Tibial nerve (tissue), 4 donors: ENCODE results near the gene LTB. TPM values are rescaled to one million over a fixed set of nuclear protein-coding genes. Genes with fewer than 3 reads are reported as not detected.

Experiments
- DNase-seq, 2 donors: peaks; one replicate each; pipeline ENCODE4 v3.0.0-alpha.2; 2019; ENCODE audit warnings: low spot score in 2 of 2
- H3K27ac ChIP-seq, 4 donors: fragments of 200-600 bp; sonication (generic) in 3 of 4; one replicate each; pipeline ENCODE4 v1.5.1; 2017 to 2019; ENCODE audit warnings: mild to moderate bottlenecking in 1 of 4
- H3K27me3 ChIP-seq, 2 donors: fragments of 200-600 bp; sonication (generic) in 1 of 2; one replicate each; pipeline versions ENCODE4 v1.5.1 to v1.6.0; 2017 to 2019
- H3K36me3 ChIP-seq, 3 donors: fragments of 200-600 bp; sonication (generic); one replicate each; pipeline ENCODE4 v1.5.1; 2018 to 2019
- H3K4me1 ChIP-seq, 4 donors: fragments of 200-600 bp; sonication (generic) in 3 of 4; one replicate each; pipeline ENCODE4 v1.5.1; 2017 to 2019
- H3K4me3 ChIP-seq, 4 donors: fragments of 200-600 bp; sonication (generic) in 3 of 4; one replicate each; pipeline ENCODE4 v1.5.1; 2017 to 2019; ENCODE audit warnings: mild to moderate bottlenecking in 1 of 4, moderate library complexity in 1 of 4
- H3K9me3 ChIP-seq, 4 donors: fragments of 200-600 bp; sonication (generic) in 3 of 4; one replicate each; pipeline ENCODE4 v1.5.1; 2017 to 2019
- EP300 ChIP-seq, 2 donors: sonication (generic); formaldehyde crosslinking; IDR thresholded peaks; one replicate each; pipeline ENCODE4 v1.6.1; 2017; ENCODE audit warnings: antibody characterized with exemption in 2 of 2, mild to moderate bottlenecking in 1 of 2
- POLR2A ChIP-seq, 2 donors: fragments of 450-650 bp; IDR thresholded peaks; one replicate each; pipeline ENCODE4 v1.6.1; 2017; ENCODE audit warnings: antibody characterized with exemption in 2 of 2, mild to moderate bottlenecking in 2 of 2, moderate library complexity in 2 of 2
- WGBS, 2 donors: methylation state at CpG; one replicate each; pipeline ENCODE4 v1.1.5; 2018; 5-methylcytosine and 5-hydroxymethylcytosine counted together
- total RNA-seq, 4 donors: library from RNA; depleted of rRNA; stranded (reverse); fragments of >200 nt; gene quantifications; one replicate each; pipeline ENCODE4 v1.1.0, GENCODE V29; 2016
- TF ChIP-seq, protein P1 (sequence below), 5 experiments: fragments of 200-600 bp in 3 of 5; fragments of 450-650 bp in 2 of 5; sonication (generic) in 3 of 5; IDR thresholded peaks; one replicate each; pipeline ENCODE4 v1.5.1; 2016 to 2019; ENCODE audit warnings: antibody characterized with exemption in 5 of 5, mild to moderate bottlenecking in 3 of 5, moderate library complexity in 2 of 5

The LTB gene
- total RNA-seq, 4 donors from 2014 or later = not detected

DNA sequence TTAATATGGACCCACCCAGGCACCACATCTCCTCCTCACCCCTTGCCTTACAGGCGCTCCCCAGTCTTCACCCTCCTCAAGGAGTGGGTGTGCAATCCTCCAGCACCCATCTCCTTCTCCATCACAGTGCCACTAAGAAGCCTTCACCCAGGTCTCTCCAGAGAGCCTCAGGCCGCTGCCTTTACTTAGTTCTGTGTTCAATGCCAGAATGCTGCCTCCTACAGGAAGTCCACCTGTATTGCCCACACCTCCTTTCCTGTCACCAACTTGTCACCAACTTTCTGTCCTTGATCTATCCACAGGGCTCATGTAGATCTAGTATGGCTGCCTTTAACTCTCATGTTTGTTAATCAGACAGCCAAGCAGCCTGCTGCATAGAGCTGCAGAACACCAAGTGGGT is 3.3 kb upstream of the LTB start:
- no peak for DNase-seq
- Histone ChIP-seq H3K9me3 (no peaks in the 10 kb centered on the region), H3K4me1 (peaks cover 0 to 27% (median 10%) of the 10 kb centered on the region in 4 donors), H3K27ac (no peak overlapping the region), H3K36me3 (no peaks in the 10 kb centered on the region), H3K27me3 (peaks cover 0 to 11% of the 10 kb centered on the region in 2 donors), H3K4me3 (no peak overlapping the region)
- WGBS, 2 donors = 55 to 64% methylated on average over 2 of the region's 2 CpGs
- TF ChIP-seq POLR2A (IDR thresholded peaks at IDR 0.05) (no peak), EP300 (IDR thresholded peaks at IDR 0.05) (no peak)
- TF ChIP-seq, protein P1, sequence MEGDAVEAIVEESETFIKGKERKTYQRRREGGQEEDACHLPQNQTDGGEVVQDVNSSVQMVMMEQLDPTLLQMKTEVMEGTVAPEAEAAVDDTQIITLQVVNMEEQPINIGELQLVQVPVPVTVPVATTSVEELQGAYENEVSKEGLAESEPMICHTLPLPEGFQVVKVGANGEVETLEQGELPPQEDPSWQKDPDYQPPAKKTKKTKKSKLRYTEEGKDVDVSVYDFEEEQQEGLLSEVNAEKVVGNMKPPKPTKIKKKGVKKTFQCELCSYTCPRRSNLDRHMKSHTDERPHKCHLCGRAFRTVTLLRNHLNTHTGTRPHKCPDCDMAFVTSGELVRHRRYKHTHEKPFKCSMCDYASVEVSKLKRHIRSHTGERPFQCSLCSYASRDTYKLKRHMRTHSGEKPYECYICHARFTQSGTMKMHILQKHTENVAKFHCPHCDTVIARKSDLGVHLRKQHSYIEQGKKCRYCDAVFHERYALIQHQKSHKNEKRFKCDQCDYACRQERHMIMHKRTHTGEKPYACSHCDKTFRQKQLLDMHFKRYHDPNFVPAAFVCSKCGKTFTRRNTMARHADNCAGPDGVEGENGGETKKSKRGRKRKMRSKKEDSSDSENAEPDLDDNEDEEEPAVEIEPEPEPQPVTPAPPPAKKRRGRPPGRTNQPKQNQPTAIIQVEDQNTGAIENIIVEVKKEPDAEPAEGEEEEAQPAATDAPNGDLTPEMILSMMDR (IDR thresholded peaks at IDR 0.05) = no peak

DNA sequence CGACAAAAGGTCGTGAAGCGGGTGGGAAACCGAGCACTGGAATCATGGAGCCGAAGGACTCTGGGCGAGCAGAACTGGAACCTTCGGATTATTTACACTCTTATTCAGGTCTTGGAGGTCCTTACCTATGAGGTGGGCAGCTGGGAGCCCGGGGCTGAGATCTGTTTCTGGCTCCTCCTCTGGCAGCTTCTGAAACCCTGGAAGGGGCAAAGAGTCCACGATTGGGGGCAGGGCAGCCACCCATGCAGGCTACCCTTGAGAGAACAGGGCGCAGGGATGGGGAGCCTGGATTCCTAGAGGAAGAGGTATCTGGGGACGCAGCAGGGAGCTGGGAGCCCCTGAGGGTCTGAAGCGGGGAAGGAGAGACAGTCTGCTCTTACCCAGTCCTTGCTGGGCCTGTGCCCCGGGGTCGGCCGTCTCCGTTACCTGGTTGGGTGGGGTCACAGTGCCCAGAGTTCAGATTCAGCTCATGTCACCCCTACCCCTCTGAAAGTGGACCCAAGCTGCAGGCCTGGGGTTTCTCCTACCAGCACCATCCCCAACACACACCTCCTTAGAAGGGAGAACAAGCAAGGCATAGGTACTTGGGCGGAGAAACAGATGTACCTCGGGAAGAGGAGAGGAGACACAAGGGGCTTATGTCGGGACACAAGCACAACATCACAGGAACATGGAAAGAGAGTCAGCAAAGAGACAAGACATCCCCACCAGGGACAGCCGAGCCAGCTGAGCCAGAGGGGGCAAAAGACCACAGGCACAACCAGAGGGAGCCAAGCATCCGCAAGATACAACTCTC is 592 bp downstream of the LTB start:
- Histone ChIP-seq H3K4me3 (peak overlapping the region; percentile 41 to 80 (median 67)), H3K27ac (peak overlapping the region; percentile 9 to 87 (median 67)), H3K27me3 (no peaks in the 10 kb centered on the region), H3K4me1 (peaks cover 0 to 19% (median 8%) of the 10 kb centered on the region in 4 donors), H3K36me3 (no peaks in the 10 kb centered on the region), H3K9me3 (no peaks in the 10 kb centered on the region)
- DNase-seq = no peak
- WGBS, 2 donors = 23 to 27% methylated on average over 21 of the region's 21 CpGs
- TF ChIP-seq, protein P1 (IDR thresholded peaks at IDR 0.05) = no peak
- no peak for TF ChIP-seq POLR2A (IDR thresholded peaks at IDR 0.05)
- TF ChIP-seq EP300 (IDR thresholded peaks at IDR 0.05) = no peak

DNA sequence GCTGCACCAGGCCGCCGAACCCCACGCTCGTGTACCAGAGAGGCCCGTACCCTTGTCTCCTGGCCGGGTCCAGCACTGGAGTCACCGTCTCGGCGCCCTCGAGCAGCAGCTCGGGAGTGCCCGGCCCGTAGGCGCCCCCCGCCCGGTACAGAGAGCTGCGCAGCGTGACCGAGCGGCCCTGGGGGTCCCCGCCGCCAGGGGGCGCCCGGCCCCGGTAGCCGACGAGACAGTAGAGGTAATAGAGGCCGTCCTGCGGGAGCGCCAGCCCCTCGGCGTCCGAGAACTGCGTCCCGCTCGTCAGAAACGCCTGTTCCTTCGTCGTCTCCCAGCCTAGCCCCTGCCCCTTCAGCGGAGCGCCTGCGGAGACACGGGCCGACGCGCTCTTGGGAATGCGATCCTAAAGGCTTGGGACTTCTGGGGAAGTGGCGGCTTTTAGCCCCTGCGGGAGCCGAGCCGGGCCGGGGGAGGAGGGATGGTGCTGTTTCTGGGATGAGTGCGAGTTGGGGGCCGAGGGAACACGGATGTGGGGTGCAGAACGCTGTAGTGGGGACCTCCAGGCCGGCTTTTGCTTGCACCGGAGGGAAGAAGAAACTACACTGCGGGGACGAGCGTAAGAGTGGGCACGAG is 1.3 kb downstream of the LTB start:
- peak; percentile 74 to 81 for DNase-seq
- TF ChIP-seq, protein P1 (IDR thresholded peaks at IDR 0.05) = peak; percentile 98 to 99 (median 98)
- TF ChIP-seq POLR2A (IDR thresholded peaks at IDR 0.05) (peak; percentile 10 to 38), EP300 (IDR thresholded peaks at IDR 0.05) (peak in 1 of 2 donors; percentile 58)
- H3K4me3 ChIP-seq = peak overlapping the region; percentile 41 to 80 (median 67)
- no peaks in the 10 kb centered on the region for H3K9me3 ChIP-seq
- H3K27ac ChIP-seq = peak overlapping the region; percentile 9 to 87 (median 67)
- WGBS, 2 donors = 1% methylated on average over 19 to 49 of the region's 62 CpGs
- H3K4me1 ChIP-seq = peaks cover 0 to 19% (median 7%) of the 10 kb centered on the region in 4 donors
- H3K36me3 ChIP-seq = no peaks in the 10 kb centered on the region
- H3K27me3 ChIP-seq = no peaks in the 10 kb centered on the region

DNA sequence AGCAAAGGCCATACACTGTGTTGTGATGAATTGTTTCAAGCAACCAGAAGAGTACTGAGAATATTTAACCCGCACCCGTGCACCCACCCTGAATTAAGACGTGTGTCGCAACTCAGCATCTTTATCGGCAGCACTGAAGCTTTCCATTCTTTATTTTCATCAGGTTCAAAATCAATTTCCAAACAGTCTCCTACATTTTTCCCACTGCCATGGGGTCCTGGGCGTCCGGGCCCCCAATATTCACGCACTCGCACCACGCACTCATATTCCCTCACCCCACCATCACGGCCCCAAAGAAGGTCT is 1.8 kb downstream of the LTB start:
- Histone ChIP-seq H3K27ac (peak overlapping the region; percentile 9 to 87 (median 67)), H3K36me3 (no peaks in the 10 kb centered on the region), H3K4me1 (peaks cover 0 to 19% (median 5%) of the 10 kb centered on the region in 4 donors), H3K9me3 (no peaks in the 10 kb centered on the region), H3K27me3 (no peaks in the 10 kb centered on the region), H3K4me3 (peak overlapping the region; percentile 41 to 80 (median 67))
- WGBS, 2 donors = 34 to 45% methylated on average over 11 of the region's 11 CpGs
- TF ChIP-seq POLR2A (IDR thresholded peaks at IDR 0.05) = no peak
- no peak for TF ChIP-seq EP300 (IDR thresholded peaks at IDR 0.05)
- TF ChIP-seq, protein P1 (IDR thresholded peaks at IDR 0.05) = no peak
- DNase-seq = no peak
